Spleen (tissue), 11 donors: Measurements from ENCODE around the gene TRIM43B. TPM values are rescaled to one million over a fixed set of nuclear protein-coding genes. Genes with fewer than 3 reads are reported as not detected.

Source experiments
- polyA plus RNA-seq, 3 donors: library from polyadenylated mRNA; stranded (reverse); fragments of 200-250 nt; gene quantifications; one replicate each; pipeline ENCODE4 v1.2.1, GENCODE V29; 2013
- small RNA-seq, 4 donors: library from RNA; depleted of rRNA; stranded (forward); fragments of <200 nt; gene quantifications; one replicate each; pipeline ENCODE3, GENCODE V24; 2016
- total RNA-seq, 7 donors: library from RNA; depleted of rRNA in 3 of 7; stranded (reverse); fragments of >200 nt in 3 of 7; fragmentation: NEBNext Ultra II Directional in 4 of 7; extraction: Animal tissue kit (Norgen Biotek cat#: 25700) in 4 of 7; gene quantifications; one replicate each; pipeline versions ENCODE4 v1.1.0 to v1.2.1, GENCODE V29; 2016 to 2021
- donor health status: healthy with polysubstance abuse.
- donor health status: DM: no; HTN: no; CAD: no; lungs with moderate emphysema.
- donor health status: DM: no; HTN: no; CAD: no.
- donor health status: Bipolar disorder and iron deficiency.
- donor health status: healthy.
- donor health status: DM: no; HTN: no; CAD: no.
- donor health status: DM: yes; HTN: yes; CAD: no.

Gene TRIM43B
- total and polyA plus RNA-seq, 10 donors, result not detected

Small RNA genes within 50 kb of the gene (small RNA-seq; reads per million reads assigned to genes)
- gene AC009237.11, result 0 reads per million in 4 donors
- gene AC133104.2, result 0 reads per million in 4 donors

Other genes starting within 250 kb of the TRIM43B start
- gene PROM2, start 210.3 kb downstream of the TRIM43B start, total RNA-seq, result 1 to 10 TPM in 6 of 7 donors, under 1 TPM in 1; 0.50 to 4.9 (median 2.7) TPM
- gene PROM2, start 210.3 kb downstream of the TRIM43B start, polyA plus RNA-seq, result under 1 TPM; 0.21 to 0.74 (median 0.52) TPM
- 1 to 10 TPM; 2.6 to 5.2 (median 4.2) TPM for gene KCNIP3, start 187.4 kb downstream of the TRIM43B start, total RNA-seq
- 1 to 10 TPM in 1 of 3 donors, under 1 TPM in 2; 0.59 to 1.8 (median 0.85) TPM for gene KCNIP3, start 187.4 kb downstream of the TRIM43B start, polyA plus RNA-seq
- 10 to 100 TPM; 16.3 to 23.7 (median 18.7) TPM for gene FAHD2A, start 82.0 kb downstream of the TRIM43B start, total RNA-seq
- gene FAHD2A, start 82.0 kb downstream of the TRIM43B start, polyA plus RNA-seq, result 10 to 100 TPM; 10.9 to 17.5 (median 14.0) TPM
- gene TRIM43, start 107.2 kb upstream of the TRIM43B start, total RNA-seq, result not detected
- gene TRIM43, start 107.2 kb upstream of the TRIM43B start, polyA plus RNA-seq, result not detected